GM19240 (cell line): ENCODE results near the gene LUZP2.
"Not testable (repeated sequence)": the region's sequence is repeated elsewhere in the genome, so short reads cannot be mapped to it uniquely, and the experiment has no call there.

Experiments
- DNase-seq: peaks from one replicate; pipeline ENCODE4 v3.0.0; 2011; ENCODE audit warnings: low spot score; ENCODE audit not compliant: insufficient read length

The LUZP2 gene

DNA sequence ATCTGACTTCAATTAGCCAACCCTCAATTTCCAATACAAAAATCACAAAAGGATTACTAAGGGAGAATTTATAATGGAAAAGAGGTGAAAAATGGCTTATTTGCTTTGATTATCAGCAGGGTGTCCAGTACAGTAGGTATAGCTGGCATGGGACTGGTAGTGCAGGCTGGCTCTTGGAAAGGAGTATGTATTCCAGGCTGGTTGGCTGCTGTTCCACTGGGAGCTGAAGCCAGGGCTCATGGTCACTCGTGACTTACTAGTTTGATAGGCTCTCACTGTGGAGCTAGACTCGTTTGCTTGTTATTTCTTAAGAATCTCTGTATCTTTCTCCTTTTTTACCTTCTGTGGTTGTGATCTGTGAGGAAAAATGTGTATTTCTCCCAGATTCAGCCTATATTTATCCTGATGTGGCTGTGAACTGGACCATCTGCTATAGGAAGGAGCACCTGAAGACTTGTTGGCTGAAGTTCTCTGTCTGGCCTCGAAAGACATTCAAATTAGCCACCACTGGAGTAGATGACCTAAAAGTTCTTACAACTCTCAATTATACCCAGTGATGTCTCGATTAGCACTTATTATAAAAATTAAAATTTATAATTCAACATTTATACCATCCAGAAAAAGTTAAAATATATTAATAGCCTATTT is 395.1 kb downstream of the LUZP2 start:
- not testable (repeated sequence) for DNase-seq

DNA sequence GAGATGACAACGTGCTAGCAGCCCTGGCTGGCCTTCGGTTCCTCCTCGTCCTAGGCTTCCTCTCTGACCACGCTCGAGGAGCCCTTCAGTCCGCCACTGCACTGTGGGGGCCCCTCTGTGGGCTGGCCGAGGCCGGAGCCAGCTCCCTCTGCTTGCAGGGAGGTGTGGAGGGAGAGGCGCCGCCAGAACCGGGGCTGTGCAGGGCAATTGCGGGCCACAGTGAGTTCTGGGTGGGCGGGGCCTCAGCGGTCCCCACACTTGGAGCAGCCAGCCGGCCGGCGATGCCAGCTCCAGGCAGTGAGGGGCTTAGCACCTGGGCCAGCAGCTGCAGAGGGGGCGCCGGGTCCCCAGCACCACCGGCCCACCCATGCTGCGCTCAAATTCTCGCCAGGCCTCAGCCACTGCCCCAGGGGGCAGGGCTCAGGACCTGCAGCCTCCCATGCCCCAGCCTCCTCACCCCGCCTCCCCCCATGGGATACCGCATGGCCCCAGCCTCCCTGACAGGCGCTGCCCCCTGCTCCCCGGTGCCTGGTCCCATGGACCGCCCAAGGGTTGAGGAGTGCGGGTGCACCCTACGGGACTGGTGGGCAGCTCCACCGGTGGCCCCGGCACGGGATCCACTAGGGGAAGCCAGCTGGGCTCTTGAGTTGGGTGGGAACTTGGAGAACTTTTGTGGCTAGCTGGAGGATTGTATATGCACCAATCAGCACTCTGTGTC is 399.4 kb downstream of the LUZP2 start:
- DNase-seq, result no peak

DNA sequence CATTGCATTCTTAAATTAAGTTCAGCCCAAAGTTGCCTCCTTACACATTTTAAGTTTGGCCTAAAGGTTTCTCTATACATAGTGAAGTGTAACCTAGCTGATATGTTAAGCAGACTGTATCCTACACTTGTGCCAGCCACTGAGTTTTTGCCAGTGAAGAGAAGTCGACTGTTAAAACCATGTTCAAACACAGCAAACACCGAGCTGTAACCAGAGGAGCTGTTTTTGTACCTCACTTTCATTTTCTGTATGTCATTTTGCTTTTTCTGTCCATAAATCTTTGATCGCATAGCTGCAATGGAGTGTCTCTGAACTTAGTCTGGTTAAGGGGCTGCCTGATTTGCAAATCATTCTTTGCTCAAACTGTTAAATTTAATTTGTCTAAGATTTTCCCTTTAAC is 403.7 kb downstream of the LUZP2 start:
- no peak for DNase-seq

DNA sequence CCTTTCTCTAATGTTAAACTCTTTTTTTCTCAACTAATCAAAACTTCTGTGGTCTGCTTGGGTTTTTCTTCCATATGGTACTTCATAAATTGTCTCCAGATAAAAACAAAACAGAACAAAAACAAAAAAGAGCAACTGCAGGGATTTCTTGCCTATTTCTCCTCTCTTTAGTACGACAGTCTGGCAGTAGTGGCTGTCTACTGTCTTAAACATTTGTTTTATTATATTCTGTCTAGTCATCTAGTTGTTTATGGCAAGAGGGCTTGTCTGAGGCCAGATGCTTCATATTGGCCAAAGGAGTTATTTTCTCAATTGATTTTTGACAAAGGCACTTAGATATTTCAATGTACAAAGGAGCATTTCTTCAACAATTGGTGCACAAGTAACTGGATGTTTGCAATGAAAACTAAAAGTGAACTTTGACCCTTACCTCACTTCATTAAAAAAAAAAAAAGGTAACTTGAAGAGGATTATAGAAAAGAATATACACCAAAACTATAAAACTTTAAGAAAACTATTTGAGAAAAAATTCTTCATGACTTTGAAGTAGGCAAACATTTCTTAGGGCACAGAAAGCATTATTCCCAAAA is 404.2 kb downstream of the LUZP2 start:
- DNase-seq, result no peak

DNA sequence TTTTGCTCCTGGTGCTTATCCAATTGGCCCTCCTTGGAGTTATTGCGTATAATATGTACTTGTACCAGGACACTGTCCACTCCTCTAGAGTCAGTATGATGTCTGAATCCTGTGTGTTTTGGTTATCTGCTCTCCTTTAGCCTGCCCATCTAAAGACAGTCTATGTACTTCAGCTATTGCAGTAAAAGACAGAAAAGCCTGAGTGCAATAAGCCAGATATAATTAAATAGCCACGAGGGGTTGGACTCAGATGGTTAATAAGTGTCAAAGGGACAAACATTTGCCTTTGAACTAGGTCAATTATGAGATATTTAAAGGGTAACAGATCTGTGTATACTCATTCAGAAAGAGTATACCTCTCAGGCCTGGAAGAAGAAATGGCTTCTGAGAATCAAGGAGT is 406.7 kb downstream of the LUZP2 start:
- no peak for DNase-seq

DNA sequence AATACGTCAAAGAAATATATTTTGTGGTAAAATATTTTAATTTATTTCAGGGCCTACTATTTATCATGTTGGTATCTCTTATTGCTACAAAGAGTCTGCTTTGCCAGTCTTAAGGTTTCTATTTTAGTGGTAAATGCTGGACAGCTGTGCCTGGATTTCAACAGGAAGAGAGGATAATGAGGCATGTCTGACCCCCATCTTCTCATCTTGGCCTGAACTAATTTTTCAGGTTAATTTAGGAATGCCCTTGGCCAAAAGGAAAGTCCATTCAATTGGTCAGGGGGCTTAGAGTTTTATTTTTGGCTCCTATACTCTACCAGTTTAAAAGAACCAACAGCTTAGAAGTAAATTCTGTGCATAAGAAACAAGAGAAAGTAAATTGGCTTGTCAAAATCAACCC is 428.2 kb downstream of the LUZP2 start:
- DNase-seq, result no peak

DNA sequence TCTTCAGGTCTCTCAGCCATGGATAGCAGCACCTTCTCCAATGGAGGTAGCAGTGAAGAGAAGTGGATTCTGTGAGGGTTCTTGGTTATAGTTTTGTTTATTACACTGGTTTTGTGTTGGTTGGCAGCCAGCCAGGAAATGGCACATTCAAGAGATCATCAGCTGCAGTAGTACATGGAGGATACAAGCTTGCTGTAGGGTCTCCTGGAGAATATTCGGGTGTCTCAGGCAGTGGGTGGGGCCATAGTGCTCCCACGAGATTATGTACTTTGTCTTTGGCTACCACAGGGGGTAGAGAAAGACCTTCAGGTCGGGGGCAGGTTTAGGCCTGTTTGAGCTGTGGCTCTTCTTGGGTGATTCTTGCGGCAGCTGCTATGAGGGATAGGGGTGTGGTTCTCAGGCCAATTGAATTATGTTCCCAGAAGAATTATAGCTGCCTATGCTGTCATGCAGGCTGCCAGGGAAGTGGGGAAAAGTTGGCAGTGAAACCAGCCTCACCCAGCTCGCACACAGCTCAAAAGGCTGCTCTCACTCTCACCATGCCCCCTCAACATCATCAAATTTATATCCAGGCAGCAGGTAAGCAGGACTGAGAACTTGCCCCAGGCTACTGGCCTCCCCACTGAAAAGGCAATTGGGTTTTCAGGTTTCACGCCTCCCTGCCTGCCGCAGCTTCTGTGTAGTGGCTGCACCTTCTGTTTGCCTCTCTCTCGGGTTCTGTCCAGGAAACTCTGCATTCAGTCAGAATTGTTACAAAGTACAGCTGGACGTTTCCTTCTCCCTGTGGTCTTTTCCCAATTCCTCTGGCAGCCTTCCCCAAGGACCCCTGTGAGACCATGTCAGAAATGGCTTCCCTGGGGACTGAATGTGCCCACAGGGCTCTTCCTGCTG is 435.5 kb downstream of the LUZP2 start:
- DNase-seq, result no peak

DNA sequence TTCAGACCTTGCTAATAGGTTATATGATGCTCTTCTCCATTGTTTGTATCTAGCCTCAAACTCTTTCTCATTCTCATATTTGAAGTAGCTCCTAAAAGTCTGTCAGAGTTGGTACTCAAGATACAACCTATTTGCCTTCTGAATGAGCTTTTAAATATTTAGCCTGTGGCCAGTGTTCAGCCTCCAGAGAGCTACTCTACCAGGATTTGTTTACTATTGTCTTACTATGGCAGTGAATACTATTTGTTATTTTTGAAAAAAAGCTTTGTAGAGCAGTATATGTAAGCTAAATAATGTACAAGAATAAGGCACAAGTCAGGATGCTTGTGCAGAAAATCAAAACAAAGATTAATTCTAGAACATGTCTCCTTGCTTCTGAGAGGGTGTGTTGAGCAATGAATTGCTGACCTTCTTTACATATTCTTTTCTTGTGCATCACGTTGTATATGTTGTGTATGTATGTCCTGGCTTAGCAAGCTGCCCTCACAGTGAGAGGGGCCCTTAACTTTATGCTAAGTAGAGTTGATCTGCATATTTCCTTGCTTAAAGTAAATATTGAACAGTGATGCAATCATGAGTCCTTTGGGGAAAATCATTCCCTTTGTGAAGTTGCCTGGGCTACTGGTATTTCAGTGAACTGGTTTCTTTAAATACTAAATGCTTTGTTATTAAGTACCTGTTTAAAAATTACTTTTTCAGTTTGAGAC is 438.0 kb downstream of the LUZP2 start:
- no peak for DNase-seq

DNA sequence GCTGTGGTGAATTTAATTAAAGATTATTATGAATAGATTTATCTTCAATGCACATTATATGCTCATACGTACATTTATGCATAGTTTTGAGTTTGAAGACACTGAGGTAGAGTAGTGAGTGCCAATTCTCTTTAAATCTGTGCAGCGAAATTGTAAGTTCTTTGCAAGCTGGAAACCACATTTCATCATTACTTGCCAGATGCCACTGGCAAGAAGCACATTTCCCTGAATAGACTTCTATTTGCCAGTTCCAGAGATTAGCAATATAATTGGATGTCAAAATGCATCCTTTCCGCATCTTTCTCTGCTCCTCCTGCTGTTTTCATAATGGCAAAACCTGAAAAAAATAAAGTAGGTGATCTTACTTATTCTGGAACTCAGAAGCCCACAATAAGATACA is 448.0 kb downstream of the LUZP2 start:
- no peak for DNase-seq

DNA sequence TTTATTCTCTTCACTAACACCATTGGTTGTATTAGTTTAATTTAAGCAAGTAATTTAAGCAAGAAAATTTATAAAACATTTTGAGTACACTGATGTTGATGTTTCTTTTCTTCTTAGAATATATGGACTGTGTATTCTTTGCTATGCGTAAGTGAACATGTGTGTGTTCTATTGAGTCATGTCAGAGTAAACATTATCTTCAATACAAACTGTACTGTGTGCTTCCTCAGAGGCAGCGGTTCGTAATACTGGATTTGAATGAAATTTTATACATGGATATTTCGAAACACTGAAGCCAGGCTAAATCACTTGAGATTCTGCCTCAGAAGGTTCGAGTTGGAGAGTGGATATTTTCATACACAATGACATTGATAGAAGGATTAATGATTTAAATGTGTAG is 452.6 kb downstream of the LUZP2 start:
- DNase-seq, result no peak

DNA sequence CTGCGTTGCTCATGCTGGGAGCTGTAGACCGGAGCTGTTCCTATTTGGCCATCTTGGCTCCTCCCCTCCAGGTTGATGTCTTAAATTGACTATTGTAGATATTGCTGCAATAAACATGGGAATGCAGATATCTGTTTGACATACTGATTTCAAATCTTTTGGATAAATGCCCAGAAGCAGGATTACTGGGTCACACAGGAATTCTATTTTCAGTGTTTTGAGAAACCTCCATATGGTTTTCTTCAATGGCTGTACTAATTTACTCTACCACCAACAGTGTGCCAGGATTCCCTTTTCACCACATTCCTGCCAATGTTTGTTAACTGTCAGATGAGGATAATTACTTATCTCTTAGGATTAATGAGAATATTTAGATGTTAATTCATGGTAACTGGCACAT is 467.0 kb downstream of the LUZP2 start:
- no peak for DNase-seq

DNA sequence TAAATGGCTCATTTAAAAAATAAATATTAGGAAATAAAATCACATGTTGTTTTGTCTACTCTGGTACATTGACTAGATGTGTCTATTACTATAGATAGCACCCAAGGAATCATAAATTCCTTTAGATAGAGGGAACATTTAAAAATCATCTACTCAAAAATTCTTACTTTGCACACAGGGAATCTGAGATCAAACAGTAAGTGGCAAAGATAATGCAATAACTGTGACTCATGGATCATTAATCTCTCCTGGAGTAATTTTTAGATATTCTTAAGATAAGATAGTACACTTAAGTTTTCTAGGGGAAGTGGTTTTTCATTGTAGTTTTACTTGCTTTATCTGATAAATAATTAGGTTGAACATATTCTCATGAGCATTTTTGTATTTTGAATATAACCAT is 468.9 kb downstream of the LUZP2 start:
- no peak for DNase-seq

DNA sequence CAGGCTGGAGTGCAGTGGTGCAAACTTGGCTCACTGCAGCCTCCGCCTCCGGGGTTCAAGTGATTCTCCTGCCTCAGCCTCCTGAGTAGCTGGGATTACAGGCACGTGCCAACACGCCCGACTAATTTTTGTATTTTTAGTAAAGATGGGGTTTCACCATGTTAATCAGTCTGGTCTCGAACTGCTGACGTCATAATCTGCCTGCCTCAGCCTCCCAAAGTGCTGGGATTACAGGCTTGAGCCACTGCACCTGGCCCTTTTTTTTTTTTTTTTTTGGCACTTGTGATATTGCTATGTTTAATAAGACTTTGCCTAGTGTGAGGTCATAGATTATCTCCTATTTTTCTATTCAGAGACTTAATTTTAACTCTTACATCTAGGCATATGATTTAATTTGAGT is 497.1 kb downstream of the LUZP2 start:
- not testable (repeated sequence) for DNase-seq

DNA sequence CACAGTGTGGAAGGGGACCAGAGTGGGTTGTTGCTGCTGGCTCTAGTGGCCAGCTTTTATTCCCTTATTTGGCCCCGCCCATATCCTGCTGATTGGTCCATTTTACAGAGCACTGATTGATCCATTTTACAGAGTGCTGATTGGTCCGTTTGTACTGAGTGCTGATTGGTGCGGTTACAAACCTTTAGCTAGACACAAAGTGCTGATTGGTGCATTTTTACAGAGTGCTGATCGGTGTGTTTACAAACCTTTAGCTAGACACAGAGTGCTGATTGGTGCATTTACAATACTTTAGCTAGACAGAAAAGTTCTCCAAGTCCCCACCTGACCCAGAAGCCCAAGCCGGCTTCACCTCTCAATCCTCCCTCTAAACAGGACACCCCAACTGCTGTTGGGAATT is 503.1 kb downstream of the LUZP2 start:
- DNase-seq, result not testable (repeated sequence)

DNA sequence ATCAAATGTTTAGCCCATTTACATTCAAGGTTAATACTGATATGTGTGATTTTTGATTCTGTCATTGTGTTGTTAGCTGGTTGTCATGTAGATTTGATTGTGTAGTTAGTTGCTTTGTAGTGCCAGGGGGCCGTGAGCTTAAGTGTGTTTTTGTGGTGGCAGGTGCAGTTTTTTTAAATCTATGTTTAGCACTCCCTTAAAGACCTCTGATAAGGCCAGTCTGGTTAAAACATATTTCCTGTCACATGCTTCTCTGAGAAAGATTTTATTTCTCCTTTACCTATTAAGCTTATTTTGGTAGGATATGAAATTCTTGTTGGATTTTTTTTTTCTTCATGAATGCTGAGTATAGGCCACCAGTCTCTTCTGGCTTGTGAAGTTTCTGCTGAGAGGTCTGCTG is 540.6 kb downstream of the LUZP2 start:
- no peak for DNase-seq

DNA sequence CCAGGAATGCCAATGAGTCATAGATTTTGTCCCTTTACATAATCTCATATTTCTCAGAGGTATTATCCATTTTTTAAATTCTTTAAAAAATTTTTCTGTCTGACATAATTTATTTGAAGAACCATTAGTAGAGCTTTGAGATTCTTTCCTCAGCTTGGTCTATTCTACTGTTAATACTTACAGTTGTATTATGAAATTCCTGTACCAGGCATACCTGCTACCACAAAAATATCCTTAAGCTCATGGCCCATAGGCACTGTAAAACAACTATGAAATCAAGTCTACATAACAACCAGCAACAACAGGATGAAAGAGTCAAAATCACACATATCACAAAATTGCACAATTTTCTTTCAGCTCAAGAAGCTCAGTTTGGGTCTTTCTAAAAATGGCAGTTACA is 541.3 kb downstream of the LUZP2 start:
- DNase-seq, result no peak

DNA sequence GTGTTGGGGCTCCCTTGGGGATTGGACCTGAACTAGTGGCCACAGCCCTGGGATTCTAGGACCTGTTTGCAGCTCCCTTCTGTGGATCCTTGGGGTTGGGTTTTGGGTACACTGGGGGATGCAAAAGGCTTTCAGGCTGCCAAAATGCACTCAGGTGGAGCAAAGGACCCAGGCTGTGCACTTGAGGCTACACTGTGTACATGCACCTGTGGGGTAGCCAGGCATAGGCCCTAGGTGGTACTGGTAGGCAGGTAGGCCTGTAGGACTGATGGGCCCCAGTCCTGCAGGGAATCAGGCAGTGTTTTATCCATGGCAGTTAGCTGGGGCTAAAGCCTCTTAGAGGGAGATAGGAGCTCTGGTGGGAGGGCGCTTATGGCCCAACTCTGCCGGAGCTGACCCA is 542.3 kb downstream of the LUZP2 start:
- no peak for DNase-seq

DNA sequence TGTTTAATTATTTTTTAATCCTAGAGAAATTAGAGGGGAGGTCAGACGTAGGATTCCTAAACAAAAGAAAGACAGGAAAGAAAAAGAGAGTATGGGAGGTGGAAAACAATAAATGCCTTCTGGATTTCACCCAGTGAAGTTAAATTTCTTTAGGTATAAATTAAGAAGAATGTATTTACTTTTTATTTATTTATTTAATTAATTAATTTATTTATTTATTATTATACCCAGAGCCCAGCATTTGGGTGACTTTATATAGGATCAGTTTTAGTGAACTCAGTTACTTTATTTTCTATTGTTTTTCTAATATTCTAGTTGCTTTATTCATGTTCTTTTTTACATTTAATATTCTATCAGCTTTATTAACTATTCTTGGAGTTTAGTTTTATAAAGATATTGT is 551.8 kb downstream of the LUZP2 start:
- DNase-seq, result no peak

DNA sequence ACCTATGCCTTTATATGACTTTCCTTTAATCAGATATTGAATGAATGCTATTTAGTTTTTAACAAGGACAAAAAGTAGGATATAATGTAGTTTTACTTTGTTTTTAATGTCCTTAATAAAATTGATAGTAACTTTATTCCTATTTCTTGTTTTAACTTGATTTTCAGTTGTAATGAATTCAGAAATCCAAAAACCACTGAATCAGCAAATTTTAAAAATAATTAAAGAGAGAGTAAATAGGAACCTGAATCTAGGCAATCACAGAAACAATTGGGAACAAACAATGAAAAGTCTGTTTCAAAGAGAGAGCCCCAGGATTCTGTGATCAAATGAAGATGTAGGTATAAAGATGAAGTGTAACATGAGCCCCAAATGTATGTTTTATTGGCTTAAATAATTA is 556.0 kb downstream of the LUZP2 start:
- no peak for DNase-seq

DNA sequence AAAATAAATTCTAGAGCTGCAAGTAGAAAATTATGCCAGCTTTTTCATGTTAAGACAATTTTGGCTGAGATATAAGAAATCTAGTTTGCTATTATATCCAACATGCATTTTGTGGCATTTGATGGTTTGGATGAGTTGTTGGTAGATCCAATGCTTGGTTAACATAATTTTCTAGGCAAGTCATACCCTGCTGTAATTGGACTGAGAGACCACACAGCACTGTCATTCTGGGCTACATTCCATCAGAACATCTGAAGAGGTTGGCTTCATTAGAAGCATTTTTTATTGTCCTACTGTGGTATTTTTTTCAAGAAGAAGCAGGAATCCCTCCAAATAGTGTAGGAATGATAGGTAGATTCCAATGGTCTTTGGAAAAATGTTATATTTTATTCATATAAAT is 561.0 kb downstream of the LUZP2 start:
- DNase-seq, result no peak

DNA sequence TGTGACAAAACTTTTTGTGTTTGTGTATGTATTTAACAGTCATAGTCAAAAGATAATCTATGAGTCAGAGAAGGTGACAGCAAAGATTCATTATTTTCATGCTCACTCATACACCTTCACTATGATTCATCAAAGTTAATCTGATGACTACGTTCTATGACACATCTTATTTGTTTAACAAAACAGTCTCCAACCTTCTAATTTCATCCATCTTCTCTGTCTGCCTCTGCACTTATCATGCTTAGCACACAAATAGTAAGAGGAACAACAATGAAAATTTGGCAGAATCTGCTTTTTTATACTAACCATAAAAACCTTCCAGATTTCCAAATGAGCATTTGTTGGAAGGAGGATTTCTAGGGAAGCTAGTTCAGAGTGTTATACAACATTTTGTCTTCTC is 568.9 kb downstream of the LUZP2 start:
- DNase-seq, result no peak
